GM21619 (cell line): ENCODE results near the gene RHEBL1.

Experiments used
- ATAC-seq: cut with Tn5 transposase; IDR thresholded peaks from one replicate; pipeline ENCODE4 v1.9.1; 2021; ENCODE audit not compliant: unreplicated experiment

Gene RHEBL1

DNA sequence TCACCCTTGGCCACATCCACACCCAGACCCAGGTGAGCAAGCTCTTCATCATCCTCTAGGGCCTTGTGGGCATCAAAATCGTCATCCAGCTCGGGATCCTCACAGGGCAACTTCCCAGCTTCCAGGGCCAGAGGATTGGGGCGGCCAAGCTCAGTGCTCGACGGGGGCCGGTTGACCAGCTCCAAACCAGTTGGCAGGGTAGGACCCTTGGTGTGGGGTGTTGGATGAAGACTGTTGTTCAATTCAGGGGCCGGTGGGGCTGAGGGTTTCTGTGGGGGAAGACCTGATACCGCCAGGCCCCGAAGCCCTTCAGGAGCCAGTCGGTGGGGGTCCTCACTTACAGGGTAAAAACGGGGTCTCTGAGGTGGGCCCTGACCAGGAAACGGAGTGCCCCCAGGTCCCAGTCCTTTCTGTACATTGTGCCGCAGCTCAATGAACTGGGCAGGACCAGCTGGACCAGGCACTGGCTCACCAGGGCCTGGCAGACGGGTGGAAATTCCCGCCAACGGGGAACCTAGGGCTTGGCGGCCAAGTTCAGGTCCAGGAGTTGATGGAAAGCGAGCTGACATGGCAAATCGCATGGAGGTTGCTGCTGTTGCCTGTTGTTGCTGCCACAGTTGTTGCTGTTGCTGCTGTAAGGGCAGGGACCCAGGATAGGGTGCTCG lies 31.4 kb downstream of the RHEBL1 start:
- no peak for ATAC-seq

- ATAC-seq: no peak
Observed at GRCh38 chr12:49037947-49038237, 31.9 kb downstream of the RHEBL1 start.

- ATAC-seq: no peak
Observed at GRCh38 chr12:49037111-49037946, 32.5 kb downstream of the RHEBL1 start.

- ATAC-seq: no peak
Observed at GRCh38 chr12:49036029-49036428, 33.8 kb downstream of the RHEBL1 start.

DNA sequence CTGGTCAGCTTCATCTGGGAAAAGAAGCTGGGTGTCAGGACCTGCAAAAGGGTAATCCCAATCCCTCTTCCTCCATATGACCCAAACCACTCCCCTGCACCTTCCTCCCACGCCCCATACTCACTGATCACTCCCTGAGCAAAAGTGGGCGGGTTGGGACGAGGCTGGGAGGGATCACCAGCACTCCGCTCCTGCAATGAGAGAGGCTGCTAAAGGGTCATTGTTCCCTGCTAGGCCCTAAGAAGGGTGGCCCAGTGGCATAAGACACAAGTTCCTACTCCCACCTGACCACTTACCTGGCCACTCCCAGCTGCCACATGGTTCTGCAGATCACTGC lies 35.5 kb downstream of the RHEBL1 start:
- ATAC-seq: no peak

GRCh38 chr12:49033611-49034285 lies 36.0 kb downstream of the RHEBL1 start:
- ATAC-seq: no peak

GRCh38 chr12:49032679-49033447 lies 36.9 kb downstream of the RHEBL1 start:
- no peak for ATAC-seq

- no peak for ATAC-seq
Observed at GRCh38 chr12:49032276-49032675, 37.5 kb downstream of the RHEBL1 start.

DNA sequence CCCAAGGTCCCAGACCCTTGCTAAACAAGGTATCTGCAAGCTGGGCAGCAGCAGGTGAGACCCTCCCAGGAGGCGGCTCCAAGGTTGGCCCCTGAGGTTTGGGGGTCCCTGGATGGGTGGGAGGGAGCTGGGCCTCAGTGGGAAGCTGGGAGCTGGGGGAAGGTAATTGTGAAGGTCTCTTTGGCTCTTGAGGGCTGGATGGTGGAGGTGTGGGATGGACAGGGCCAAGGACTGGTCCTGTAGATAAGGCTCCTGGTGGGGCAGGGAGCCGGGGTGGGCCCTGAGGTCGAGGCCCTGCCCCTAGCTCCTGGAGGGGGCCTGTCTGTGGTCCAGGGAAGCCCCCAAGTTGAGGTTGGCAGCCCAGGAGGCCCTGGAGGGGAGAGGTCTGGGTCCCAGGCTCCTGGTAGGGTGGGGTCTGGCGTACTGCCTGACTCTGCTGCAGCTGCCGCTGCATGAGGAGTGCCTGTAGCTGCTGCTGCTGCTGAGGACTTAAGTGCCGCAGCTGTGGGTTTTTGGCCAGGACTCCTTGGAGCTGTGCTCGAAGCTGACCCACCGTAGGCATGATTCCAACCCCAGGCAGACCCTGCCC lies 38.1 kb downstream of the RHEBL1 start:
- no peak for ATAC-seq

DNA sequence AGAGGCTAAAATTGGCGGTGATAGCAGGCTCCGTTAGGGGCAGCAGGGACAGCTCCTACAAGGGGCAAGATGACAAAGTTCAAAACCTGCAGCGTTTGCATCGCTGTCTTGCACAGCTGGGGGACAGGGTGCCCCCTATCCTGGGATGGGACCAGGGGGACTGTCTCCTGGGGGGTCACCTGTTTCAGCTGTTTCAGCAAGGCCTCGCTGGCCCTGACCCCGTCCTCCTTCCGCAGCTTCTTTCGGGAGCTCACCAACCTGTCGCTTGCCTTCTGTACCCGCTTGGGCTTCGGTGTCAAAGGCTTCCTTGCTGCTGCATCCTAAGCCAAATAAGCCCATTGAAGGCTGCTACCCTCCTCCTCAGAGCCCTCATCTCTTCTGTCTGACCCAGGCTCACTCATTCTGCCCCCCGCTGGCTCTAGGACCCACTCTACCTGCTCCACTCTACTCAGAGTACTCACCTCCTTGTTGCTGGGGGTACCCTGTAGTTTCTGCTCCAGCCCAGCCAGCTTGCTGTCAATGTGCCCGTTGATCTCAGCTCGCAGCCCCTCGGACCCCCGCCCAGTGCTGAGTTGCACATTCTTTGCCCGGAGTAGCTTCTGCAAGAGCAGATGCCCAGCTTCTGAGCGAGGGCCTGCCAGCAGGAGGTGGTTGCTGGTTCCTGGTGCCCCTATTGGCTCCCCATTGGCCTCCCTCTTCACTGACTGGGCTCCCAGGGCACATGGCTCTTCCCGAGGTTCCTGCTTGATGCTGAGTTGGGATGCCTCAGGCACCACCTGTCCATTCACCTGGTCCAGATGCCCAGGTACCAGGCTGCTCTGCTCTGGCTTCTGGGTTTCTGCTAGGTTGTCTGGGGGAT lies 38.8 kb downstream of the RHEBL1 start:
- no peak for ATAC-seq

GRCh38 chr12:49030119-49030518 lies 39.7 kb downstream of the RHEBL1 start:
- ATAC-seq: no peak

- ATAC-seq: no peak
Observed at GRCh38 chr12:49028666-49029275, 41.0 kb downstream of the RHEBL1 start.

DNA sequence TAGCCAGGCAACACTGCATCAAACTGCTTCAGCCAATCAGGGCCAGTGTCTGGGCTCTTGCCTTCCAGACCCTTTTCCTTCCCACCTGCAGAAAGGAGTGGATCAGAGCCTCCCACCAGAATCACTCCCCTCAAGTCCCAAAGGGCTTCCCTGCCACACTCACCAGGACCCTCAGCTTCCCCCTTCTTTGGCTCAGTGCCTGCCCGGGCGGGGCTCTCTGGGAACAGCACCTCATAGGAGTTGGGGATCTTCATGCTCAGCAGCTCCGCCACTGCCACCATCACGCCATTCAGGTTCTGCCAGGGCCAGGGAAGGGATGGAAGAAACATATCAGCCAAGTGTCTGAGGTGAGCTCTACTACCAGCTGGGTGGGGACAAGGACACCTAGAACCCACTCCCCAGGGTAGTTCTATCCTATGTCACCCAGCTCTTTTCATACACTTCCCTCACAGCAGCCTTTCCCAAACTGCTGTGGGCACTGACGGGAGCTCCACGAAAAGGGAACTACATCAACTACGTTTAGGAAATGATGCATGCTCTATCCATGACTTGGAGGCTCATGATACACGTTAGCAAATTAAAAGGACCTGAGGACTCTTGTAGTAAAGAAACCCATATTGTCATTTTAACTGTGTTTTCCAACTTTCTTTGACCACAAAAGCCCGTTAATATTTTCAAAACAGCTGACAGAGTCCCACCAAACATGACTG lies 41.8 kb downstream of the RHEBL1 start:
- ATAC-seq: no peak

DNA sequence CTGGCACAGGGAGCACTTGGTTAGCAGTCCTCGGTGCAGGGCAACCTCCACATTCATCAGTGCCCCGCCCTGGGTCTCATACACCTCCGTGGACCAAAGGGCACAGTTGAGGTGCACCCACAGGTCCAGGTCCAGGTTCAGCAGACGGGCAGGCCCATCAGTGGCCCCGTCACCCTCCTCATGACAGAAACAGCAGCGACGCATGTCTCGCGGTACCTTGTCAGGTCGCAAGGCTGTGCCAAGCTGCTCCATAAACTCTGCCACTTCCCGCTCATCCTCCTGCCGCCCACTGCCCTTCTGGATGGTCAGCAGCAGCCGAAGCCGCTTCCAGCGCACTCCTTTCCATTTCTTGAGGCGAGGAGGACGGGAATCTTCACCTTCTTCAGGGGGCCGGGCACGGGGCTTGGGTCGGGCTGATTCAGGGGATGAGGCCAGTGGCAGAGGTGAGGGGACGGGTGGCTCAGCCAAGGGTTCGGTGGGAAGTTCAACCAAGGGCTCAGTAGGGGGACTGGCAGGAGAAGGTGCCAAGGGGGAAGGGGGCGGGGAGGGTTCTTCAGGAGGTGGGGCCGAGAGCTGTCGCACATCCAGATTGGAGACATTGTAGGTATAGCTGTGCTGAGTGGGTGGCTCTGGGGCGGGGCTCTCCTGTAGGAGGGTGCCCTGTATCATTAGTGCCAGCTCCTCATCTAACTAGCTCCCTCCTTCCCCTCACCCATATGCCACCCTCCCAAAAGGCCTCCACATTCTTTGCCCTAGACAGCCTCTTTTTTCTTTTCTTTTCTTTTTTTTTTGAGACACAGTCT lies 42.9 kb downstream of the RHEBL1 start:
- ATAC-seq: no peak

- ATAC-seq: no peak
Observed at GRCh38 chr12:49026101-49026500, 43.7 kb downstream of the RHEBL1 start.

GRCh38 chr12:49025463-49025862 lies 44.3 kb downstream of the RHEBL1 start:
- ATAC-seq: no peak

- no peak for ATAC-seq
Observed at GRCh38 chr12:49024543-49024942, 45.2 kb downstream of the RHEBL1 start.

DNA sequence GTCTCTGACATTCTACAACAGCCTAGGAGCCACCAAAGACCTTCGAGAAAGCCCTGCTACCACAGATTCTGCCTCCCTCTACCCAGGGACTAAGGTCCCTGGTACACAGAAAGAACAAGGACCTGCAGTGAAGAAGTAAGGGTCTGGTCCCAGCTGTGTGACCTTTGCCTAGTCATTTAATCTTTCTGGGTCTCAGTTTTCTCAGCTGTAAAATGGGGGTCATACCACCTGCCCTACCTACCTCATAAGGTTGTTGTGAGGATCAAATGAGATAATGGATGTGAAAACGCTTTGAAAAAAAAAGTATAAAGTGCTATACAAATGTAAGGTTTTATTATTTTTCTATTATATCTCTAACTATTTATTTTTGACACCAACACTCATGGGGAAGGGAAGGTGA lies 46.0 kb downstream of the RHEBL1 start:
- ATAC-seq: no peak
